DMS114 treated with DMSO at 0.1 percent for 48 hours (cell line): ENCODE data around the gene BLOC1S5.
"Not testable (repeated sequence)": the region's sequence is repeated elsewhere in the genome, so short reads cannot be mapped to it uniquely, and the experiment has no call there.

Experiments
- DNase-seq: peaks from one replicate; lab custom pipeline; 2025; ENCODE audit not compliant: unreplicated experiment; lab: John Stamatoyannopoulos, UW

Gene BLOC1S5

DNA sequence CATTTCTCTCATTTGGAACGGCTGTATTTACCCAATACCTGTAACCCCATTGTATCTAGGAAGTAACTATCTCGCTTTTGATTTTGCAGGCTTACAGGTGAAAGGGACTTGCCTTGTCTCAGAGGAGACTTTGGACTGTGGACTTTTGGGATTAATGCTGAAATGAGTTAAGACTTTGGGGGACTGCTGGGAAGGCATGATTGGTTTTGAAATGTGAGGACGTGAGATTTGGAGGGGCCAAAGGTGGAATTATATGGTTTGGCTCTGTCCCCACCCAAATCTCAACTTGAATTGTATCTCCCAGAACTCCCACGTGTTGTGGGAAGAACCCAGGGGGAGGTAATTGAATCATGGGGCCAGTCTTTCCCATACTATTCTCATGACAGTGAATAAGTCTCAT, 18.4 kb downstream of the BLOC1S5 start:
- not testable (repeated sequence) for DNase-seq

DNA sequence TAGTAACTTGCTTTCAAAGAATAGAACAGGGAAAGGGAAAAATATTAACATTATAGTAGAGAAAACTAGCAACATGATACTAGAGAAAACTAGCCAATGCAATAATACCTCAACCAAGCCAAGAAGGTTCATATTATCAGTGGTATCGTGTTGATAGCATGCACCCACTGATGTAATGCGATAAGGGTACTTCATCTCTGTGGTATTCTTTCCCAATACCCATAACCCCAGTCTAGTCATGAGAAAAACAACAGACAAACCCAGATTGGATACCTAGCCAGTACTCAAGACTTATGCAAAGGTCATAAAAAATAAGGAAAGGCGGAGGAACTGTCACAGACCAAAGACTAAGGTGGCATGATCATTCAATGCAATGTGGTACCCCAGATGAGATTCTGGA, 21.0 kb downstream of the BLOC1S5 start:
- no peak for DNase-seq

DNA sequence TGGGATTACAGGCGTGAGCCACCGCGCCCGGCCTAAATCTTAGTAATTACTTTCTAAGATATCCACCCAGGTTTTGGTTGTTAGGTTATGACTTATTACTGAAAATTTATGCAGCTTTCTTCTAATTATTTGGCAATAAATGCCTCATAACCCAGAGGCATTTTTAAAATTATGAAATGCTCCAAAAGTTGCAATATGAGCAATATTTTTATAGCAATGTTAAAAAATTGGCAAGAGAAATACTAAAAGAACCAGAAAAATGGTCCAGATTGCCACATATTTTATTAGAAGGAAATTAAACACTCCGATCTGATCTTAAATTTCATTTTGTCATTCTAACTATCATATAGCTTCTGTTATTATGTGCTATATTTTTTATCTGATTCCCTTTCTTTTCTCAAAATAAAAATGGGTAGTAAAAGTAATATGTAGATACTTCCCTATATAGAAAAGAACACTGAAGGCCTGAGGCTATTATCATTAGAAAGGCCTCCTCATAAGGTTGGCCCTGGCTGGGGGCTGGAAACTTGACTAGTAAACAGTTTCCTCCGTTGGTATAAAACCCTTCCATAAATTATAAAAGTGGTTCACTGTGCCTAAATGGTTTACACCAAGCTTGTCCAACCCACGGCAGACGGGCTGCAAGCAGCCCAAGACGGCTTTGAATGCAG, 22.1 kb downstream of the BLOC1S5 start:
- no peak for DNase-seq

DNA sequence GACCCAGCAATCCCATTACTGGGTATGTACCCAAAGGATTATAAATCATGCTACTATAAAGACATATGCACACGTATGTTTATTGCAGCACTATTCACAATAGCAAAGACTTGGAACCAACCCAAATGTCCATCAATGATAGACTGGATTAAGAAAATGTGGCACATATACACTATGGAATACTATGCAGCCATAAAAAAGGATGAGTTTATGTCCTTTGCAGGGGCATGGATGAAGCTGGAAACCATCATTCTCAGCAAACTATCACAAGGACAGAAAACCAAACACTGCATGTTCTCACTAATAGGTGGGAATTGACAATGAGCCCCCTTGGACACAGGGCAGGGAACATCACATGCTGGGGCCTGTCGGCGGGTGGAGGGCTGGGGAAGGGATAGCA, 30.1 kb downstream of the BLOC1S5 start:
- not testable (repeated sequence) for DNase-seq

DNA sequence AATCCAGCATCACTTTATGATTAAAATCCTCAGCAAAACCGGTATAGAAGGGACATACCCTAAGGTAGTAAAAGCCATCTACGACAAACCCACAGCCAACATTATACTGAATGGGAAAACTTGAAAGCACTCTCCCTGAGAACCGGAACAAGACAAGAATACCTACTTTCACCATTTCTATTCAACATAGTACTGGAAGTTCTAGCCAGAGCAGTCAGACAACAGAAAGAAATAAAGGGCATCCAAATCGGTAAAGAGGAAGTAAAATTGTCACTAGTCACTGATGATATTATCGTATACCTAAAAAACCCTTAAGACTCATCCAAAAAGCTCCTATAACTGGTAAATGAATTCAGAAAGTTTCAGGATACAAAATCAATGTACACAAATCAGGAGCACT, 33.3 kb downstream of the BLOC1S5 start:
- no peak for DNase-seq

DNA sequence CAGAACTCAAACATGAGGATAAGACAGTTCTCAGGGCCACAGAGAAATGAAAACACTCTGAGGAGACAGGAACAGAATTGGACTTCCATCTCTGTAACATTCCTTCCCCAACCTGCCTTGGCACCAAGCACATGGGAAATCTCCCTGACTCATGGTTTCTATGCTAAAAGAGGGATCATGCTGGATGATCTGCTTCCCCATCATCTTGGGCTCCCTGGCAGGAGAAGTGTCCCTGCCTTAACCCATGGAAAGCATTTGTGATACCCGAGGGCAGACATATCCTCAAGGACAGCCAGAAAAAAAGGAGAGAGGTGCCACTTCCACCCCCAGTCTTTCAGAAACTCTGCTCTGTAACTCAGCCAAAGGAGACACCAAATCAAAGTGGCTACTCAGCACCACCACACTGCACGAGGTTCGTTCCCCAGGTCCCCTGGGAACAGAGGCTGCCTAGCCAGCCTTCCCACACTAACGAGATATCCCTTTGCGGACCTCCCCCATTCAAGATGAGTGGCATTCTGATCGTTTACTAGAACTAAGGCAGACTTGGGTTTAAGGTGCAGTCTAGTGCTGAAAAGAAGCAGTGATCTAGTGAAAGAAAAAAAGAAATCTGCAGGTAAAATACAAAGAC, 34.8 kb downstream of the BLOC1S5 start:
- DNase-seq: no peak

DNA sequence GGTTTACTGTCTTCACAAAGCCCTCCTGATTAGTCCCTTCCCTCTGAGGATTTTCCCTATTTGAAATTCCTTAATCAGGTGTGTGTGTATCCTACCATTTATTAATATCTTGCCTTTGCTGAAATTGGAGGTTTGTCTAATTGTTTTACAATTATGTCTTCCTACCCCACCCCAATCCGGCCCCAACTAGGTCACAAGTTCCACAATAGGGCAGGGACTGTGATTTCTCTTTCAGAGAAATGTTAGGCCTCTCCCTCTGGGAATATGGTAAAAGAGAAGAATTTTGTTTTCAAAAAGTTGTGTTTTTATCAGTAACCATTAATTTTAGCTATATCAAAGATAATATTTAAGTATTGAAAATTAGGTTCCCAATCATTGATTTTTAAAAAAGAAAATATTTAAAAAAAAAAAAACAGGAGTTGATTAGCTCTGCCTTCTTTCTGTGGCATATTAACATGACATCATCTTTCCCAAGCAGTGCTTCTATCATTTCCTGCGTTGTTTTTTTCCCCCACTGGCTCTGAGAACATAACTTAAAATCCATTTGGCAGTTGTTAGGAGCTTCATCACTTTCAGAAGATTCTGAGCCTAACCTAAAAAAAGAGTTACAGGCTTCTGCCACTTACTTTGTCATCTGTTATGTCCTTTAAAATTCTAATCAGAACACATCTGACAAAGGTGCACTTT, 36.1 kb downstream of the BLOC1S5 start:
- no peak for DNase-seq

DNA sequence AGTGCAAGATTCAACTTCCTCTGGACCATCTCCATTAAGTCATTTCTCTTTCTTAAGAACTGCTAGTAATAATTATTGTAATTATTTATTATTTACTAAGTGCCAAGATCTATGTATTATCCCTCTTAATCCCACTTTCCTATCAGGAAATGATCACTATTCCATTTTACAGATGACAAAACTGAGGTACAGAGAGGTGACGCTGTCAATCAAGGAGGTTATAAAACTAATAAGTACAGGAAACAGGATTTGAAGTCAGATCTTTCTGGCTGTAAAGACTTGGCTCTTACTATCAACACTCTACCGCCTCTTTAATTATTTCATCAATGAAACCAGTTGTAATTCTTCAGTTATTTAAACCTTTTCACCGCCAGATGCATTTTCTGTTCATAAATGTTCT, 37.4 kb downstream of the BLOC1S5 start:
- DNase-seq: no peak

DNA sequence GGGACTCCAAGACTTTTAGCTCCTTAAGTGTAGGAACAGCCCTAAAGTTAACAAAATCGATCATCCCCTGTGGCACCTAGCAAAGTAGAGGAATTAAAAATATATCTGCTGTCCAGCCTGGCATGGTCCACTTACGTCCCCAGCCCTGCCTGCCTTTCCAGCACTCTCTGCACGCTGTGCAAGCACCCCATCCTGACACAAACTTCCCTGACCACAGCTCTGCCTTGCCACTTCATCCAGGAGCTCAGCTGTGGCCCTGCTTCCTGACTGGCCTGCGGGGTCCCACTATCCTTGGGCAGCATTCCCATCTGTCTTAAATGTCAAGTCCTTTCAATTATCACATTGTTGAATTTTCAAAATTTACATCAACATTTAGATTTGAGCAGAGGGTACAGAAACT, 39.0 kb downstream of the BLOC1S5 start:
- DNase-seq: no peak

DNA sequence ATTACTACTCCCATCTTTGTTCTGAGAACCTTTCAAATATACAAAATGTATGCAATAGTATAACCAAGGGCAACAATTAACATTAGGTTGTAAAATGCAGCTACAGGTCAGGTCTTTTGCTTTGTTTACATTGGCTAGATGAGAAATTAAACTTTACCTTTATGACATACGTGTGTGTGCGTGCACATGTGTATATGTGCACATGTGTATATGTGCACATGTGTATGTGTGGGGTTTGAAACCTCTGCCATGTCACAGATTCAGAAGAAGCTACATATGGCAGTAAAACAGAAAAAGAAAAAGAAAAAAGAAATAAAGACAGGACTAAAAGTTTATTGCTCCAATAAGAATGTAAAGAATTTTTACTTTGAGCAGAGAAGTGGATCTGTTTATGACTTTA, 40.6 kb downstream of the BLOC1S5 start:
- DNase-seq: no peak

DNA sequence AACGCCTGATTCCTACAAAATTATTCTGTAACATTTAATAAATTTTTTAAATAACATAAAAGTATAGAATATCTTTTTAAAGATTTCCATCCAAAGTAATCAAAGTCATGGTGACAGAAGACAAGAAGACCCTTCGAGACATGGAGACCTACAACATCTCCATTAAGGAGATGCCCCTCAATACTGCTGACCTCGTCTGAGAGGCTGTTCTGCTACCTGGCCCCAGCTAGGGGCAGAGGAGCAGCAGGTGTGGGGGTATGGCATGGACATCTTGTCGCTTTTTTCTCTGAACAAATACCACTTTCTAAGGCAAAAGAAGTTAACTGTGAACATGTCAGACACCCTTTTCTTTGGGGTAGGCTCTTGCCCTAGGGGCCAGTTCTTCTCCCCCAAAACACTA, 44.1 kb downstream of the BLOC1S5 start:
- DNase-seq: no peak

DNA sequence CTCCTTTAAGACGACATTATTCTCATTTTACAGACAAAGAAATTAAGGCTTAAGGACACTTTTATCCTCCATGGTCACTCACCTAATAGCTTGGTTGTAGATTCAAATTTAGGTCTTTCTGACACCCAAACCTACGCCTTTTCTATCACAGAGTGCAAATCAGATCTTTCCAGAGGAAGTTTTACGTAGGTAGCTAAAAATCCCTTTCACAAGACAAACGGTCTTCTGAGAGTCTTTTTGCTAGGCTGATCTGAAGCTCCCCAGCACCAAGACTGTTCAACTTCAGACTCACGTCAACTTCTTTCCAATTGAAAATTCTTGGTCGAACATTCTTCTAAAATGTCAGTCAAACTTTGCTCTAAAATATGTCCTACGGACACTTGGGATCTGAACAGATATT, 46.5 kb downstream of the BLOC1S5 start:
- no peak for DNase-seq

DNA sequence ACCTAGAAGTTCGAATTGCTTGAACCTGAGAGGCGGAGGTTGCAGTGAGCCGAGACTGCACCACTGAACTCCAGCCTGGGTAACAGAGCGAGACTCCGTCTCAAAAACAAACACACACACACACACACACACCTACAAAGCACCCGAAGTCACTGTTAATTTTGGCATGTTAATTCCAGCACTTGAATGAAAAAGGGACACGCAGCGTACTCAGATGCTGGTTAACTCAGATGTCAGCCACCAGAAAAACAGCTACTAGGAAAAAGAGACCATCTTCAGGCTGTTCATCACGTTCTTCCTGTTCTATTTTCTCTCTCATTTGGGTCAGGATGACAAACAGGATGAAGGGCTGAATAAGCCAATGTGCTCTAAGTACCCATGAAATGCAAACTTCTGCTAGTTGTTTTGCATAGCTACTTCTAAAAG, 46.9 kb downstream of the BLOC1S5 start:
- DNase-seq: no peak

DNA sequence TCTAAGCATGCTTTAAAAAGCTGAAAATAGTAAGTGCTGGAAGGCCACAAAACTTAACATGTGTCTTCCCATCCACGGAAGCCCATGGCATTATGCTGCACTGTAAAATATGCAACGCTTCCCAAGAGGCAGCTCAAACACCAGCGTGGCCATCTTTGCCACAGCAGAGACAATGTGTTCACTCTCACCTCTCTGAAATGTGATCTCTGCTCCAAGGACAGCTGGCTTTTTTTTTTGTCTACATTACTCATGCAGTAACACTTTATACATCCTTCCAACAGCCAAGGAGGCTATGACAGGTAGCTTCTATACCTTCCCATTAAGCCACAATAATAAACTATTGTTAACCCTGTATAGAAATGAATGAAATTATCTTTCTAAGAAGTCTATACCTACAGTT, 49.2 kb downstream of the BLOC1S5 start:
- DNase-seq: no peak

DNA sequence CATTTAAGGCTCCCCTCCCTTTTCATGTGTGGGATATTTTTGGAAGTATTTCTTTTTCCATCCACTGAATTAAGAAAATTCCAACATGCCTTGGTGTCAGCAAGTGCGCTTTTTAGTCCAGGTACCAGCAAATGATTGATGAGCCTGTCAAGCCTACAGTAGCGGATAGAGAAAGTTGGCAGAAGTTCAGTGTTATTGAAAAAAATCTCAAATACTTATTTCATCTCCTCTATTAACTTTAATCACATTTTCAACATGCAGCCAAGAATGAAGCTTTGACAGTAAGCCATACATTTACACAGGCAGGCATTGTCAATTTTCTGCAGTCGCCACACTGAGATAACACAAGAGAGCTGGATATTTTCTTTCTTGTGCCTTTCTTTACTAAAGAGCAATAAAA, 50.4 kb downstream of the BLOC1S5 start:
- no peak for DNase-seq

DNA sequence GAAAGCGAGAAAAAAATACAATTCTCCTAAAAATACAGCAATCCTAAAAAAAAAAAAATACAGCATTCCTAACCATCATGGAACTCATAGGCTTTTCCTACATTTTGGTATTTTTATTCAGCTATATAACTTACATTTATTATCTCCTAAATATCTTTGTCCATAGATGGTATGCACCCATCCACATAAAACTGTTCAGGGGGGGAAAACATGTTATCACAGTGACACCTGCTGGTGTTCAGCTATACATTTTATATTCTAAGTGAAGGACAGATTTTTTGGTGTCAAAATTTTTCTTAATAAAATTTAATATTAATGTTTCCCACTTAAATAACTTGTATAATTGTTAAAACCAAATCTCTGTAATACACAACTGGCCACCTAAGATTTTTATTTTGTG, 58.0 kb downstream of the BLOC1S5 start:
- DNase-seq: peak; percentile 48

DNA sequence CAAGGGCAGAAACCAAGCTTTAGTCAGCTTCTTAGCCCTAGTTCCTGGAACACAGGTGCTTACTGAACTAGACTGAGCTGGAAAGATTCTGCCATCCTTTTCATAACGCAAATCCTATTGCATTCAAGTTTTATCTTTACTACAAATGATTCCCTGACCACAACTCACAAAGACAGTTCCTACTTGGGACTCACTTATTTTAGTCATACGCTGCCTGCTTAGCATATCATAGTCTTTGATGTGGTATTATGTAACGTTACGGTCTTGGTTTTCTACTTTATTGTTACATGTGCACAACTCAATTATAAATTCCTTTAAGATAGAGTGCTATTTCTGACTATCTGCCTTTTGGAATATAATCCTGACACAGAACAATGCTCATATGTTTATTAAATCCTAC, 59.1 kb downstream of the BLOC1S5 start:
- no peak for DNase-seq

DNA sequence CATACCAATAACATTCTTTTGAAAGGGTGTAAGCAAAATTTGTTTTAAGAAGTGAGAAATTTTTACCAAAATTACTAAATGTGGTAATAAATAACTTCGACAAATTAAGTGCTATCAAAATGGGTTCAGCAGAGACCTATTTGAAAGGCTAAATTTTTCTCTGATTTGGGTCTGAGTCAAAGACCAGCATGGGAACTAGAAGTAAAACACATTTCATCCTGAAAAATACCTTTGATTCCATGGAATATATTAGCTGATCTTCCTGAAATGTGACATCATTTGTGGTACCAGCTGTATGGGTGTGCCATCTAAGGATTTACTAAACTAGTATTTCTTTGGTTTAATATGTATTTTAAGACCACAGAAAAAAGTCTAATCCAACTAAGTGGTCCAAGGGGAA, 63.6 kb downstream of the BLOC1S5 start:
- no peak for DNase-seq

DNA sequence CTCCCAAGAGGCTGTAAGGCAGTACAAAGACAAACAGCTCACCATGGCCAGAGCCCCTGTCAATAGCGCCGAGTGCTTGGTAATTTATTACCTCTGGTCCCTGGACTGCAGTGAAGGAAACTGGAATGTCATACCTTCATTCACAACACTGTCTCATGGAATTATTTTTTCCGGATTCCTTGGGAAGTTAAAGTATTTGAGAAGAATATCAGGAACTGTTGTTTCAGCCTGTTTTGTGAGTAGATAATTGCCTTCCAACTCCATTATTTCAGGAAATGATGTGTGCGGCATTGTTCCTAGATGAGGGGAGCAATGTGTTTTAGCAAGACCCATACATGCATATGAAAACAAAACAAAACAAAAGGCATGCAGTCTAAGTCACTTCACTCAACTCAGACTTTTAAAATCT, 64.0 kb downstream of the BLOC1S5 start:
- no peak for DNase-seq

DNA sequence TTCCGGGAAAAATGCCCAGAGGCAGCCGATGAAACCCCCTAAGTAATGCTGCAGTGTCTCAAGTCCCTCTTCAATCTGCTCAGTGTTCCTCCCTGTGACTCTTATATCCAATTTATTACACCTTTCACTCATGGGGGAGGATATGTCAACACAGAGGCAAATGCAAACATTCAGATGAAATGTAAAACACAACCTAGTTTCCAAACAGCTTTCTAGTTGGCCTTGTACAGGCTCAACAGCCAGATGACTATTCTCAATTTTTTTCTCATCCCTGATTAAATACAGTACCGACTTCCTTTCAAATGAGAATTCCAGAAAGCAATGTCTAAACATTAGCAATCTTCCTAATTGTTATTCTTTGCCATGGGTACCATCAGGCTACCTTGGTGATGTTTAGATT, 65.0 kb downstream of the BLOC1S5 start:
- DNase-seq: no peak

DNA sequence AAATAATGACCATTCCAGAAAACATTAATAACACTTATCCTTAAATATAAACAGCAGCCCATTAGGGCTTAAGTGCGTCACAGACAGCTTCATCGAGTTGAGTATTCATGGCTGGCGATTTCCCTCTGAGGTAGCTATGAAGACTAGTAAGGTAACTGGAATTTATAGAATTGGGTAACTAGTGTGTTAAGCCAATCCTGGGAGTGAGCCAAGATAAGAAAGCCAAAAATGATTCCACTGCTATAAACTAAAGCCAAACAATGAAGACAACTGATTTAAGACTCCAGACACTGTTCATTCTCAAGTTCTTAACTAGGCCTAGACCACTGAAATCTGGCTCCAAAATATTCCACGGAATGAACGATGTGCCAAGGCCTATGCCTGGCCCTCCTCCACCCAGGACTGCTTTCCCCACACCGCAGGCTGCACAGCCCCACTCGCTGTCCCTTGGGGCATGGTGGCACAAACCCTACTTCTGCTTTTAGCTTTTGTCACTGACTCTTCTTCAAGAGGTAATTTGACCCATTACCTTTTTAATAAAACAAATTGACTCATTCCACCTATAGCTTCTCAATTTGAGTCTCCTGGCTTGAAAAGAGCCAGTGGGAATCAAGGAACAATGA, 66.0 kb downstream of the BLOC1S5 start:
- no peak for DNase-seq

DNA sequence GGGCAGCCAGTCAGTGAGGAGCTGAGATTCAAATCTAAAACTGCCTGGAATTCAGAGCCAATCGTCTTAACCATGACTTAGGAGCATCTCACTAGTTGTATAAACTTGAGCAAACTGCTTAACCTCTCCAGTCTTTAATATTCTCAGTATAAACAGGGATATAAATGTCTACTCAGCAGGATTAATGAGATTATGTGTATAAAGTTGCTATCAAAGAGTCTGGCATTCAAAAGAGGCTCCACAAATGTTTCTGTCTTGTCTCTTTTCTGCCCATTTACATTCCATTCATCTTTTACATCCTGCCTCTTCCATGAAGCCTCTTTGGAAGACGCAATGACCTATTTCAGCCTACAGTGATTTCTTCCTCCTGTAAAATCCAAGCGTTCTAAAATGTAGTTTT, 66.9 kb downstream of the BLOC1S5 start:
- DNase-seq: no peak
